GM23338 (cell line): Measurements from ENCODE around the gene ACAD10. TPM values are rescaled to one million over a fixed set of nuclear protein-coding genes. Genes with fewer than 3 reads are reported as not detected.

Experiments
- ATAC-seq: fragments of 200-7000 bp; cut with Tn5 transposase; 3 replicates; pipeline ENCODE4 v1.9.1; 2020
- DNase-seq: peaks from one replicate; pipeline ENCODE4 v3.0.0-alpha.2; 2015; ENCODE audit warnings: low spot score
- H2AFZ ChIP-seq: fragments of 200-600 bp; sonication (generic); 2 replicates; pipeline ENCODE4 v1.8.0; 2016; ENCODE audit warnings: antibody characterized with exemption, mild to moderate bottlenecking, moderate library complexity
- H3F3A ChIP-seq: fragments of 200-600 bp; sonication (generic); replicated peaks from 2 replicates; pipeline ENCODE4 v1.8.0; 2017; ENCODE audit warnings: antibody characterized with exemption, mixed run types, low read depth
- H3K27ac ChIP-seq: fragments of 200-600 bp; sonication (generic); 2 replicates; pipeline ENCODE4 v1.6.1; 2016; ENCODE audit warnings: low read depth
- H3K27me3 ChIP-seq: fragments of 200-600 bp; sonication (generic); 2 replicates; pipeline ENCODE4 v1.8.0; 2016; ENCODE audit warnings: mild to moderate bottlenecking, mixed run types, moderate library complexity; ENCODE audit not compliant: insufficient read depth
- H3K36me3 ChIP-seq: fragments of 200-600 bp; sonication (generic); 2 replicates; pipeline ENCODE4 v1.8.0; 2016; ENCODE audit warnings: mild to moderate bottlenecking; ENCODE audit not compliant: insufficient read depth
- H3K4me1 ChIP-seq: fragments of 200-600 bp; sonication (generic); 2 replicates; pipeline ENCODE4 v1.8.0; 2016; ENCODE audit warnings: mild to moderate bottlenecking, moderate library complexity; ENCODE audit not compliant: insufficient read depth
- H3K4me2 ChIP-seq: fragments of 200-600 bp; sonication (generic); 2 replicates; pipeline ENCODE4 v1.7.1; 2017; ENCODE audit warnings: mixed run types
- H3K4me3 ChIP-seq: fragments of 200-600 bp; sonication (generic); 2 replicates; pipeline ENCODE4 v1.6.1; 2016; ENCODE audit warnings: mixed run types
- H3K79me2 ChIP-seq: fragments of 200-600 bp; sonication (generic); replicated peaks from 2 replicates; pipeline ENCODE4 v1.8.0; 2017; ENCODE audit warnings: mild to moderate bottlenecking; ENCODE audit not compliant: insufficient read depth
- H3K9me2 ChIP-seq: fragments of 200-600 bp; sonication (generic); 2 replicates; pipeline ENCODE4 v1.8.0; 2017; ENCODE audit not compliant: insufficient read depth
- H4K20me1 ChIP-seq: fragments of 200-600 bp; sonication (generic); replicated peaks from 2 replicates; pipeline ENCODE4 v1.8.0; 2017; ENCODE audit warnings: mild to moderate bottlenecking; ENCODE audit not compliant: insufficient read depth
- H3K27ac Mint-ChIP-seq: 2 replicates; pipeline ENCODE4 v1.8.0; 2020; ENCODE audit warnings: inconsistent platforms, mild to moderate bottlenecking, moderate library complexity, mixed read lengths
- H3K27me3 Mint-ChIP-seq: 3 replicates; pipeline ENCODE4 v1.8.0; 2022; ENCODE audit warnings: low read depth, mild to moderate bottlenecking, moderate library complexity, mixed read lengths, inconsistent platforms; ENCODE audit not compliant: insufficient read depth, poor library complexity
- H3K36me3 Mint-ChIP-seq: 3 replicates; pipeline ENCODE4 v1.8.0; 2021; ENCODE audit warnings: low read depth, mild to moderate bottlenecking, inconsistent platforms, moderate library complexity, mixed read lengths
- H3K4me1 Mint-ChIP-seq: 3 replicates; pipeline ENCODE4 v1.8.0; 2020; ENCODE audit warnings: mild to moderate bottlenecking, inconsistent platforms, mixed read lengths
- H3K4me3 Mint-ChIP-seq: 3 replicates; pipeline ENCODE4 v1.8.0; 2021; ENCODE audit warnings: moderate library complexity, mild to moderate bottlenecking, inconsistent platforms, mixed read lengths
- H3K9me3 Mint-ChIP-seq: 3 replicates; pipeline ENCODE4 v1.8.0; 2020; ENCODE audit warnings: moderate library complexity, mild to moderate bottlenecking, inconsistent platforms, mixed read lengths
- CREB1 ChIP-seq: fragments of 250-450 bp; sonication (Bioruptor Pico); IDR thresholded peaks from 2 replicates; pipeline ENCODE4 v1.5.0; 2020; ENCODE audit warnings: low read depth, mild to moderate bottlenecking, moderate library complexity
- CTCF ChIP-seq, 2 experiments: fragments of 200-600 bp in 1 of 2; sonication (generic) in 1 of 2; conservative IDR thresholded peaks; 2 replicates each; pipeline versions ENCODE4 v1.5.1 to v1.6.1; 2016 to 2017; ENCODE audit warnings: antibody characterized with exemption in 2 of 2, low read depth in 2 of 2, mild to moderate bottlenecking in 2 of 2, moderate library complexity in 1 of 2
- EZH2phosphoT487 ChIP-seq: fragments of 200-600 bp; sonication (generic); IDR thresholded peaks from one replicate; pipeline ENCODE4 v1.8.1; 2018; ENCODE audit warnings: antibody characterized with exemption; ENCODE audit not compliant: unreplicated experiment
- NANOG ChIP-seq: IDR thresholded peaks from 2 replicates; pipeline ENCODE4 v1.6.1; 2016; ENCODE audit warnings: antibody characterized with exemption, borderline replicate concordance
- POLR2AphosphoS5 ChIP-seq: IDR thresholded peaks from 2 replicates; pipeline ENCODE4 v1.6.1; 2016; ENCODE audit warnings: antibody characterized with exemption, low read depth
- REST ChIP-seq: IDR thresholded peaks from one replicate; pipeline ENCODE4 v1.6.1; 2018; ENCODE audit warnings: antibody characterized with exemption; ENCODE audit not compliant: unreplicated experiment
- STAT1 ChIP-seq: IDR thresholded peaks from one replicate; pipeline ENCODE4 v1.6.1; 2016; ENCODE audit warnings: antibody characterized with exemption; ENCODE audit not compliant: unreplicated experiment
- ZNF331 ChIP-seq: fragments of 250-450 bp; sonication (Bioruptor Pico); IDR thresholded peaks from 2 replicates; pipeline ENCODE4 v1.5.0; 2020; ENCODE audit warnings: low read depth, mild to moderate bottlenecking, moderate library complexity
- polyA plus RNA-seq: library from polyadenylated mRNA; unstranded; fragments of >200 nt; fragmentation: Nextera tagmentation; extraction: Ambion mirVana; gene quantifications from 2 replicates; pipeline ENCODE4 v1.2.1, GENCODE V29; 2016
- total RNA-seq: library from RNA; depleted of rRNA; stranded (reverse); fragments of >200 nt; shearing (Covaris generic); gene quantifications from 2 replicates; pipeline ENCODE4 v1.2.3, GENCODE V29; 2014
- TF ChIP-seq, protein P1 (sequence below): fragments of 250-450 bp; sonication (Bioruptor Pico); IDR thresholded peaks from 2 replicates; pipeline ENCODE4 v1.5.0; 2020; ENCODE audit warnings: mild to moderate bottlenecking, moderate library complexity

Gene ACAD10
- total and polyA plus RNA-seq, 2 experiments from 2014 or later: 16.3 to 23.1 TPM

- TF ChIP-seq POLR2AphosphoS5: no peak
- no peak for TF ChIP-seq STAT1
- TF ChIP-seq CTCF (conservative IDR thresholded peaks at IDR 0.05; ENCODE audit: low read depth in 2 of 2): no peak
- TF ChIP-seq EZH2phosphoT487: no peak
- no peak for TF ChIP-seq ZNF331 (CRISPR knock-in tag)
- TF ChIP-seq NANOG: no peak
These were observed 2.1 kb downstream of the ACAD10 start (continued) for GRCh38 chr12:111687952-111688351.

GRCh38 chr12:111691262-111691661 lies 5.4 kb downstream of the ACAD10 start:
- Histone ChIP-seq H3K27me3 (no peaks in the 10 kb centered on the region), H3K4me3 (no peak overlapping the region), H3K4me1 (peaks cover 7% of the 10 kb centered on the region), H3K9me2 (no peaks in the 10 kb centered on the region), H4K20me1 (no peaks in the 10 kb centered on the region), H2AFZ (no peak overlapping the region), H3K79me2 (peaks cover 11% of the 10 kb centered on the region), H3K36me3 (peaks cover 5% of the 10 kb centered on the region; the same call in 1 of the 2 replicates), H3K4me2 (no peak overlapping the region), H3K27ac (no peak overlapping the region), H3F3A (peaks cover 2% of the 10 kb centered on the region; the same call in 1 of the 2 replicates)
- Mint-ChIP-seq H3K27me3 (peaks cover 4% of the 10 kb centered on the region), H3K27ac (no peak overlapping the region), H3K36me3 (peaks cover 23% of the 10 kb centered on the region), H3K4me1 (peaks cover 8% of the 10 kb centered on the region), H3K9me3 (no peaks in the 10 kb centered on the region), H3K4me3 (no peak overlapping the region)
- ATAC-seq (no peak), DNase-seq (no peak)
- TF ChIP-seq REST (no peak), NANOG (no peak), CREB1 (no peak)
- TF ChIP-seq, protein P1, sequence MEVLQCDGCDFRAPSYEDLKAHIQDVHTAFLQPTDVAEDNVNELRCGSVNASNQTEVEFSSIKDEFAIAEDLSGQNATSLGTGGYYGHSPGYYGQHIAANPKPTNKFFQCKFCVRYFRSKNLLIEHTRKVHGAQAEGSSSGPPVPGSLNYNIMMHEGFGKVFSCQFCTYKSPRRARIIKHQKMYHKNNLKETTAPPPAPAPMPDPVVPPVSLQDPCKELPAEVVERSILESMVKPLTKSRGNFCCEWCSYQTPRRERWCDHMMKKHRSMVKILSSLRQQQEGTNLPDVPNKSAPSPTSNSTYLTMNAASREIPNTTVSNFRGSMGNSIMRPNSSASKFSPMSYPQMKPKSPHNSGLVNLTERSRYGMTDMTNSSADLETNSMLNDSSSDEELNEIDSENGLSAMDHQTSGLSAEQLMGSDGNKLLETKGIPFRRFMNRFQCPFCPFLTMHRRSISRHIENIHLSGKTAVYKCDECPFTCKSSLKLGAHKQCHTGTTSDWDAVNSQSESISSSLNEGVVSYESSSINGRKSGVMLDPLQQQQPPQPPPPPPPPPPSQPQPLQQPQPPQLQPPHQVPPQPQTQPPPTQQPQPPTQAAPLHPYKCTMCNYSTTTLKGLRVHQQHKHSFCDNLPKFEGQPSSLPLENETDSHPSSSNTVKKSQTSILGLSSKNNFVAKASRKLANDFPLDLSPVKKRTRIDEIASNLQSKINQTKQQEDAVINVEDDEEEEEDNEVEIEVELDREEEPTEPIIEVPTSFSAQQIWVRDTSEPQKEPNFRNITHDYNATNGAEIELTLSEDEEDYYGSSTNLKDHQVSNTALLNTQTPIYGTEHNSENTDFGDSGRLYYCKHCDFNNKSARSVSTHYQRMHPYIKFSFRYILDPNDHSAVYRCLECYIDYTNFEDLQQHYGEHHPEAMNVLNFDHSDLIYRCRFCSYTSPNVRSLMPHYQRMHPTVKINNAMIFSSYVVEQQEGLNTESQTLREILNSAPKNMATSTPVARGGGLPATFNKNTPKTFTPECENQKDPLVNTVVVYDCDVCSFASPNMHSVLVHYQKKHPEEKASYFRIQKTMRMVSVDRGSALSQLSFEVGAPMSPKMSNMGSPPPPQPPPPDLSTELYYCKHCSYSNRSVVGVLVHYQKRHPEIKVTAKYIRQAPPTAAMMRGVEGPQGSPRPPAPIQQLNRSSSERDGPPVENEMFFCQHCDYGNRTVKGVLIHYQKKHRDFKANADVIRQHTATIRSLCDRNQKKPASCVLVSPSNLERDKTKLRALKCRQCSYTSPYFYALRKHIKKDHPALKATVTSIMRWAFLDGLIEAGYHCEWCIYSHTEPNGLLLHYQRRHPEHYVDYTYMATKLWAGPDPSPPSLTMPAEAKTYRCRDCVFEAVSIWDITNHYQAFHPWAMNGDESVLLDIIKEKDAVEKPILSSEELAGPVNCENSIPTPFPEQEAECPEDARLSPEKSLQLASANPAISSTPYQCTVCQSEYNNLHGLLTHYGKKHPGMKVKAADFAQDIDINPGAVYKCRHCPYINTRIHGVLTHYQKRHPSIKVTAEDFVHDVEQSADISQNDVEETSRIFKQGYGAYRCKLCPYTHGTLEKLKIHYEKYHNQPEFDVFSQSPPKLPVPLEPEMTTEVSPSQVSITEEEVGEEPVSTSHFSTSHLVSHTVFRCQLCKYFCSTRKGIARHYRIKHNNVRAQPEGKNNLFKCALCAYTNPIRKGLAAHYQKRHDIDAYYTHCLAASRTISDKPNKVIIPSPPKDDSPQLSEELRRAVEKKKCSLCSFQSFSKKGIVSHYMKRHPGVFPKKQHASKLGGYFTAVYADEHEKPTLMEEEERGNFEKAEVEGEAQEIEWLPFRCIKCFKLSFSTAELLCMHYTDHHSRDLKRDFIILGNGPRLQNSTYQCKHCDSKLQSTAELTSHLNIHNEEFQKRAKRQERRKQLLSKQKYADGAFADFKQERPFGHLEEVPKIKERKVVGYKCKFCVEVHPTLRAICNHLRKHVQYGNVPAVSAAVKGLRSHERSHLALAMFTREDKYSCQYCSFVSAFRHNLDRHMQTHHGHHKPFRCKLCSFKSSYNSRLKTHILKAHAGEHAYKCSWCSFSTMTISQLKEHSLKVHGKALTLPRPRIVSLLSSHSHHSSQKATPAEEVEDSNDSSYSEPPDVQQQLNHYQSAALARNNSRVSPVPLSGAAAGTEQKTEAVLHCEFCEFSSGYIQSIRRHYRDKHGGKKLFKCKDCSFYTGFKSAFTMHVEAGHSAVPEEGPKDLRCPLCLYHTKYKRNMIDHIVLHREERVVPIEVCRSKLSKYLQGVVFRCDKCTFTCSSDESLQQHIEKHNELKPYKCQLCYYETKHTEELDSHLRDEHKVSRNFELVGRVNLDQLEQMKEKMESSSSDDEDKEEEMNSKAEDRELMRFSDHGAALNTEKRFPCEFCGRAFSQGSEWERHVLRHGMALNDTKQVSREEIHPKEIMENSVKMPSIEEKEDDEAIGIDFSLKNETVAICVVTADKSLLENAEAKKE (CRISPR knock-in tag): no peak
